ENCODE measurements around the gene CNTFR.

Gene CNTFR

DNA sequence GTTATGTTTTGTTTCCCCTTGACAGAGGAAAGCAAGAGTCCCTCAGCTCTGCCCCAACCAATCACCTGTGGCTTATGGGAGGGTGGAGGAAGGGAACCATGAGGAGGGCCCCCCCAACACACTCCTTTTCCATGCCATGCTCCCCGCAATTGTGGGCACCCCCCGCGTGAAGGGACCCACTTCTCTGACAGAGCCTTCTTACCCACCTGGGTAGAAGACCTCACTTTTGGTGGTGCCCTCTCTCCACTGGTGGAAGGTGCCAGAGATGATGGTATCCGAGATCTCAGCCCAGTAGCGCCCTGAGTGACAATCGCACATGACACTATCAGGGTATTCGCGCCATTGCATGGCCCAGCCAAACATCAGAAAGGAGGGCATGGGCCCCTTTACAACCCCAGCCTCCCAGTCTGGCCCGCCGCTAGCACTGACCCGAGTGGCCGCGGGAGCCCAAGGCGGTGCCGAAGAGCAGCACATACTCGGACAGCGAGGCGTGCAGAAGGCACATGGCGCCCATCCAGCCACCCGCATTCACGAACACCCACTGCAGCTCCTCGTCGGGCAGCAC is 47.3 kb upstream of the CNTFR start:
- Histone ChIP-seq H3K9me2 (replicated peaks; ENCODE audit: control insufficient read depth, low read length) (no peaks in the 10 kb centered on the region), H3K9me3 (ENCODE audit: control insufficient read depth, insufficient read depth, low read length) (no peaks in the 10 kb centered on the region), H3K4me2 (ENCODE audit: low read length) (peak overlapping the region; percentile 95), H3F3A (ENCODE audit: control insufficient read depth, insufficient read depth) (peaks cover 3% of the 10 kb centered on the region; the same call in 1 of the 2 replicates), H3K27me3 (ENCODE audit: control insufficient read depth, low read length) (no peaks in the 10 kb centered on the region), H3K4me1 (ENCODE audit: control insufficient read depth, low read length) (peaks cover 23% of the 10 kb centered on the region), H3K79me2 (ENCODE audit: control insufficient read depth, low read length) (peaks cover 22% of the 10 kb centered on the region), H4K20me1 (ENCODE audit: control insufficient read depth, insufficient read depth, low read depth, low read length) (no peaks in the 10 kb centered on the region), H3K27ac (ENCODE audit: low read depth, low read length) (peak overlapping the region; percentile 12; the same call in 1 of the 2 replicates), H3K36me3 (ENCODE audit: control insufficient read depth, low read length) (peaks cover 15% of the 10 kb centered on the region; the same call in 1 of the 2 replicates), H3K4me3 (ENCODE audit: low read length) (peak overlapping the region; percentile 95)
- TF ChIP-seq, protein P1, sequence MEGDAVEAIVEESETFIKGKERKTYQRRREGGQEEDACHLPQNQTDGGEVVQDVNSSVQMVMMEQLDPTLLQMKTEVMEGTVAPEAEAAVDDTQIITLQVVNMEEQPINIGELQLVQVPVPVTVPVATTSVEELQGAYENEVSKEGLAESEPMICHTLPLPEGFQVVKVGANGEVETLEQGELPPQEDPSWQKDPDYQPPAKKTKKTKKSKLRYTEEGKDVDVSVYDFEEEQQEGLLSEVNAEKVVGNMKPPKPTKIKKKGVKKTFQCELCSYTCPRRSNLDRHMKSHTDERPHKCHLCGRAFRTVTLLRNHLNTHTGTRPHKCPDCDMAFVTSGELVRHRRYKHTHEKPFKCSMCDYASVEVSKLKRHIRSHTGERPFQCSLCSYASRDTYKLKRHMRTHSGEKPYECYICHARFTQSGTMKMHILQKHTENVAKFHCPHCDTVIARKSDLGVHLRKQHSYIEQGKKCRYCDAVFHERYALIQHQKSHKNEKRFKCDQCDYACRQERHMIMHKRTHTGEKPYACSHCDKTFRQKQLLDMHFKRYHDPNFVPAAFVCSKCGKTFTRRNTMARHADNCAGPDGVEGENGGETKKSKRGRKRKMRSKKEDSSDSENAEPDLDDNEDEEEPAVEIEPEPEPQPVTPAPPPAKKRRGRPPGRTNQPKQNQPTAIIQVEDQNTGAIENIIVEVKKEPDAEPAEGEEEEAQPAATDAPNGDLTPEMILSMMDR (IDR thresholded peaks at IDR 0.05; ENCODE audit: low read depth, low read length, poor library complexity, severe bottlenecking), result no peak
- no peak for TF ChIP-seq EZH2phosphoT487 (IDR thresholded peaks at IDR 0.05; ENCODE audit: borderline replicate concordance, low read length)

GRCh38 chr9:34635556-34635955 is 46.0 kb upstream of the CNTFR start:
- H3K9me3 ChIP-seq (ENCODE audit: control insufficient read depth, insufficient read depth, low read length), result no peaks in the 10 kb centered on the region

GRCh38 chr9:34634551-34635248 is 45.2 kb upstream of the CNTFR start:
- no peak overlapping the region for H3K27ac ChIP-seq (ENCODE audit: low read depth, low read length)
- no peaks in the 10 kb centered on the region for H4K20me1 ChIP-seq (ENCODE audit: control insufficient read depth, insufficient read depth, low read depth, low read length)
- peaks cover 9% of the 10 kb centered on the region for H3K27me3 ChIP-seq (ENCODE audit: control insufficient read depth, low read length)
- peaks cover 3% of the 10 kb centered on the region; the same call in 1 of the 2 replicates for H3F3A ChIP-seq (ENCODE audit: control insufficient read depth, insufficient read depth)
- no peak overlapping the region for H3K4me2 ChIP-seq (ENCODE audit: low read length)
- H3K9me3 ChIP-seq (ENCODE audit: control insufficient read depth, insufficient read depth, low read length), result no peaks in the 10 kb centered on the region
- H3K9me2 ChIP-seq (replicated peaks; ENCODE audit: control insufficient read depth, low read length), result no peaks in the 10 kb centered on the region
- H3K36me3 ChIP-seq (ENCODE audit: control insufficient read depth, low read length), result peaks cover 15% of the 10 kb centered on the region; the same call in 1 of the 2 replicates
- H3K4me1 ChIP-seq (ENCODE audit: control insufficient read depth, low read length), result peaks cover 23% of the 10 kb centered on the region
- no peak overlapping the region for H3K4me3 ChIP-seq (ENCODE audit: low read length)
- peaks cover 22% of the 10 kb centered on the region for H3K79me2 ChIP-seq (ENCODE audit: control insufficient read depth, low read length)
- no peak for TF ChIP-seq EZH2phosphoT487 (IDR thresholded peaks at IDR 0.05; ENCODE audit: borderline replicate concordance, low read length)
- TF ChIP-seq, protein P1 (IDR thresholded peaks at IDR 0.05; ENCODE audit: low read depth, low read length, poor library complexity, severe bottlenecking), result no peak

More at GRCh38 chr9:34635556-34635955, 46.0 kb upstream of the CNTFR start:
- Histone ChIP-seq H3K9me2 (replicated peaks; ENCODE audit: control insufficient read depth, low read length) (no peaks in the 10 kb centered on the region), H3K27me3 (ENCODE audit: control insufficient read depth, low read length) (peaks cover under 1% of the 10 kb centered on the region; the same call in 1 of the 2 replicates), H3K79me2 (ENCODE audit: control insufficient read depth, low read length) (peaks cover 22% of the 10 kb centered on the region), H3F3A (ENCODE audit: control insufficient read depth, insufficient read depth) (peaks cover 3% of the 10 kb centered on the region; the same call in 1 of the 2 replicates), H3K4me1 (ENCODE audit: control insufficient read depth, low read length) (peaks cover 23% of the 10 kb centered on the region), H3K36me3 (ENCODE audit: control insufficient read depth, low read length) (peaks cover 15% of the 10 kb centered on the region; the same call in 1 of the 2 replicates), H3K4me3 (ENCODE audit: low read length) (no peak overlapping the region; the same call in 1 of the 2 replicates), H4K20me1 (ENCODE audit: control insufficient read depth, insufficient read depth, low read depth, low read length) (no peaks in the 10 kb centered on the region), H3K4me2 (ENCODE audit: low read length) (peak overlapping the region; percentile 95), H3K27ac (ENCODE audit: low read depth, low read length) (no peak overlapping the region)
- no peak for TF ChIP-seq EZH2phosphoT487 (IDR thresholded peaks at IDR 0.05; ENCODE audit: borderline replicate concordance, low read length)
- TF ChIP-seq, protein P1 (IDR thresholded peaks at IDR 0.05; ENCODE audit: low read depth, low read length, poor library complexity, severe bottlenecking), result no peak
